Caki2 (cell line): ENCODE results near the gene CYSRT1. TPM values are rescaled to one million over a fixed set of nuclear protein-coding genes. Genes with fewer than 3 reads are reported as not detected.
"Not testable (repeated sequence)": the region's sequence is repeated elsewhere in the genome, so short reads cannot be mapped to it uniquely, and the experiment has no call there.

Experiments
- DNase-seq: peaks from one replicate; pipeline ENCODE4 v3.0.0-alpha.2; 2015; ENCODE audit warnings: low read depth
- in situ Hi-C: cut with HindIII; loops from 2 replicates; pipeline ENCODE4 v1.10.0; 2016; ENCODE audit warnings: low sequenced_read_pairs, low pct_unique_long_range_greater_than_20kb, mixed read lengths
- total RNA-seq: library from RNA; depleted of rRNA; stranded (reverse); fragments of >200 nt; shearing (Covaris generic); gene quantifications from 2 replicates; pipeline ENCODE4 v1.2.3, GENCODE V29; 2014; ENCODE audit warnings: low replicate concordance

Gene CYSRT1
- total RNA-seq, 1 experiment from 2014 or later, result 0.61 TPM

- in situ Hi-C loops, result no loop called here
- DNase-seq, result peak; percentile 80
Observed at GRCh38 chr9:137254624-137255447, 29.9 kb downstream of the CYSRT1 start, which contains the start of gene NELFB. Gene NELFB, plus strand, starts transcription at chr9:137255327.

- in situ Hi-C loops, result no loop called here
- peak; percentile 35 for DNase-seq
Observed at GRCh38 chr9:137255448-137256114, 30.6 kb downstream of the CYSRT1 start.

- no peak for DNase-seq
- in situ Hi-C loops, result no loop called here
Observed at GRCh38 chr9:137256362-137256761, 31.4 kb downstream of the CYSRT1 start.

- no peak for DNase-seq
- in situ Hi-C loops, result no loop called here
Observed at GRCh38 chr9:137256856-137257255, 31.9 kb downstream of the CYSRT1 start.

GRCh38 chr9:137262173-137262908 lies 37.4 kb downstream of the CYSRT1 start:
- in situ Hi-C loops, result not testable (repeated sequence)

GRCh38 chr9:137262909-137263285 lies 37.9 kb downstream of the CYSRT1 start:
- no peak for DNase-seq
- in situ Hi-C loops, result no loop called here

More at GRCh38 chr9:137262173-137262908, 37.4 kb downstream of the CYSRT1 start:
- not testable (repeated sequence) for DNase-seq

- no peak for DNase-seq
- in situ Hi-C loops, result no loop called here
Observed at GRCh38 chr9:137263506-137263905, 38.5 kb downstream of the CYSRT1 start.

GRCh38 chr9:137264067-137264466 lies 39.1 kb downstream of the CYSRT1 start:
- in situ Hi-C loops, result no loop called here
- no peak for DNase-seq

GRCh38 chr9:137265496-137266161 lies 40.7 kb downstream of the CYSRT1 start:
- in situ Hi-C loops, result no loop called here

GRCh38 chr9:137266162-137266527 lies 41.2 kb downstream of the CYSRT1 start:
- in situ Hi-C loops, result no loop called here

More at GRCh38 chr9:137265496-137266161, 40.7 kb downstream of the CYSRT1 start:
- no peak for DNase-seq

GRCh38 chr9:137266585-137267453 lies 41.8 kb downstream of the CYSRT1 start:
- DNase-seq, result no peak
- in situ Hi-C loops, result no loop called here

More at GRCh38 chr9:137266162-137266527, 41.2 kb downstream of the CYSRT1 start:
- no peak for DNase-seq

- in situ Hi-C loops, result no loop called here
- DNase-seq, result no peak
Observed at GRCh38 chr9:137267933-137268355, 43.0 kb downstream of the CYSRT1 start.

- in situ Hi-C loops, result no loop called here
- DNase-seq, result peak; percentile 25
Observed at GRCh38 chr9:137268538-137269201, 43.7 kb downstream of the CYSRT1 start.

- no peak for DNase-seq
- in situ Hi-C loops, result no loop called here
Observed at GRCh38 chr9:137269231-137269772, 44.3 kb downstream of the CYSRT1 start.

- in situ Hi-C loops, result no loop called here
- no peak for DNase-seq
Observed at GRCh38 chr9:137270929-137271695, 46.1 kb downstream of the CYSRT1 start.

GRCh38 chr9:137271696-137272076 lies 46.7 kb downstream of the CYSRT1 start:
- in situ Hi-C loops, result no loop called here
- no peak for DNase-seq
